PFSK-1 (cell line): ENCODE measurements around the gene DOP1B. TPM values are rescaled to one million over a fixed set of nuclear protein-coding genes. Genes with fewer than 3 reads are reported as not detected.

Experiments
- FOXP2 ChIP-seq: optimal IDR thresholded peaks from 2 replicates; pipeline ENCODE3; 2011; ENCODE audit warnings: borderline replicate concordance, control low read depth, inconsistent platforms; ENCODE audit not compliant: insufficient read depth; ENCODE audit errors: extremely low read length, extremely low read depth
- POLR2AphosphoS5 ChIP-seq: IDR thresholded peaks from 2 replicates; pipeline ENCODE4 v1.6.1; 2012; ENCODE audit warnings: low read depth, mild to moderate bottlenecking, control low read depth, low read length, moderate library complexity
- SIN3A ChIP-seq: IDR thresholded peaks from 2 replicates; pipeline ENCODE4 v1.6.1; 2012; ENCODE audit warnings: mild to moderate bottlenecking, low read length, moderate library complexity, borderline replicate concordance; ENCODE audit not compliant: insufficient read depth
- TAF1 ChIP-seq: IDR thresholded peaks from 2 replicates; pipeline ENCODE4 v1.6.1; 2012; ENCODE audit warnings: low read length, control low read depth, borderline replicate concordance; ENCODE audit not compliant: insufficient read depth
- polyA plus RNA-seq: library from polyadenylated mRNA; unstranded; fragments of >200 nt; gene quantifications from one replicate; pipeline ENCODE4 v1.2.1, GENCODE V29; 2012; ENCODE audit warnings: low read depth, missing spikeins; ENCODE audit not compliant: insufficient read length
- TF ChIP-seq, protein P1 (sequence below), 2 experiments: IDR thresholded peaks; 2 replicates each; pipeline versions ENCODE4 v1.6.1 to v1.8.0; 2011 to 2012; ENCODE audit warnings: low read depth in 2 of 2, low read length in 2 of 2, control low read depth in 1 of 2, inconsistent platforms in 1 of 2, mild to moderate bottlenecking in 1 of 2, moderate library complexity in 1 of 2; ENCODE audit not compliant: insufficient read depth in 1 of 2

DOP1B gene, protein sequence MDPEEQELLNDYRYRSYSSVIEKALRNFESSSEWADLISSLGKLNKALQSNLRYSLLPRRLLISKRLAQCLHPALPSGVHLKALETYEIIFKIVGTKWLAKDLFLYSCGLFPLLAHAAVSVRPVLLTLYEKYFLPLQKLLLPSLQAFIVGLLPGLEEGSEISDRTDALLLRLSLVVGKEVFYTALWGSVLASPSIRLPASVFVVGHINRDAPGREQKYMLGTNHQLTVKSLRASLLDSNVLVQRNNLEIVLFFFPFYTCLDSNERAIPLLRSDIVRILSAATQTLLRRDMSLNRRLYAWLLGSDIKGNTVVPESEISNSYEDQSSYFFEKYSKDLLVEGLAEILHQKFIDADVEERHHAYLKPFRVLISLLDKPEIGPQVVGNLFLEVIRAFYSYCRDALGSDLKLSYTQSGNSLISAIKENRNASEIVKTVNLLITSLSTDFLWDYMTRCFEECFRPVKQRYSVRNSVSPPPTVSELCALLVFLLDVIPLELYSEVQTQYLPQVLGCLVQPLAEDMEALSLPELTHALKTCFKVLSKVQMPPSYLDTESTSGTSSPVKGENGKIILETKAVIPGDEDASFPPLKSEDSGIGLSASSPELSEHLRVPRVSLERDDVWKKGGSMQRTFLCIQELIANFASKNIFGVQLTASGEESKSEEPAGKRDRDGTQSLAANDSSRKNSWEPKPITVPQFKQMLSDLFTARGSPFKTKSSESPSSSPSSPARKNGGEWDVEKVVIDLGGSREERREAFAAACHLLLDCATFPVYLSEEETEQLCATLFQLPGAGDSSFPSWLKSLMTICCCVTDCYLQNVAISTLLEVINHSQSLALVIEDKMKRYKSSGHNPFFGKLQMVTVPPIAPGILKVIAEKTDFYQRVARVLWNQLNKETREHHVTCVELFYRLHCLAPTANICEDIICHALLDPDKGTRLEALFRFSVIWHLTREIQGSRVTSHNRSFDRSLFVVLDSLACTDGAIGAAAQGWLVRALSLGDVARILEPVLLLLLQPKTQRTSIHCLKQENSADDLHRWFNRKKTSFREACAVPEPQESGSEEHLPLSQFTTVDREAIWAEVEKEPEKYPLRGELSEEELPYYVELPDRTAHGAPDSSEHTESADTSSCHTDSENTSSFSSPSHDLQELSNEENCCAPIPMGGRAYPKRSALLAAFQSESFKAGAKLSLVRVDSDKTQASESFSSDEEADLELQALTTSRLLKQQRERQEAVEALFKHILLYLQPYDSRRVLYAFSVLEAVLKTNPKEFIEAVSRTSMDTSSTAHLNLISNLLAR (N-terminal part only)
- polyA plus RNA-seq, result 5.4 TPM

DNA sequence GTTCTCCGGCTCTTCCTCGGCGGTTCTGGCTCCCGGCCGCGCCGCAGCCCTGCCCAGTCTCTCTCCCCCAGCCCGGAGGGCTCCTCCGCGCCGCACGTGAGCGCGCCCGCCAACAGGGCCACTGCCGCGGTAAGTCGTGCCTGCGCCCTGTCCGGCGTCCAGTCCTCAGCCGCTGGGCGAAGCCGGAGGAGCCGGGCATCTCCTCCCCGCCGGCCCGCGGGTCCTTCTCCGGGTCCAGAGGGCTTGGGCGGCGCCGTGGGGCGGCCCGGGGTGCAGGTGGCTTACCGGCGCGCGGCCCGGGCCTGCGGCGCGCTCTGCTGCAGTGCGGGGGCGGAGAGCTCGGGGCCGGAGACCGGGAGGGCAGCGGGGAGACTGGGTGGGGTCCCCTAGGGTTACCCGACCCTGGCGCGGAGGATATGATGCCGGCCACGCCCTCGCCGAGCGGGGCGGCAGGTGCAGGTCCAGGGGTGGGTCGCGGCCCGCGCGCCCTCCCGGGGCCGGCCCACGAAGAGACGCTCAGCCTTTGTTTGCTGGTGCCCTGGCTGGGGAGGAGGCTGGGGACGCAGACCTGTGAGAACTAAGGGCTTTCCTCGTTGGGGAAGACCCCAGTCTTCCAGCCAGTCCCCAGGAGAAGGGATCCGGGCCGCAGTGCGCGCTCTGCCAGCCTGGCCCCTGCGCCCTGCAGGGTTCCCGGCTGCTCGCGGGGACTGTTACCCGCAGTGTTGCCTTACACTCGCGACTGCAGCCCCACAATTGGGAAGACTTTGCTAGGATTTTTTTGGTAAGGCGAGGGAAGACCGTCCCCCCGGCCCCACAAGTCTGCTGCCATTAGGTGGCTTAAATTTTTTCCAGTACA, at the start of gene DOP1B:
DOP1B (plus strand) TSS at position 10 of the 856 bp plus-strand sequence. CDS start 7,910 bp downstream, outside the sequence.
- no peak for TF ChIP-seq FOXP2
- peak; percentile 47 for TF ChIP-seq POLR2AphosphoS5
- 0 out of 2 replicates have a peak, but pooled peaks have one; percentile 23 for TF ChIP-seq TAF1

DNA sequence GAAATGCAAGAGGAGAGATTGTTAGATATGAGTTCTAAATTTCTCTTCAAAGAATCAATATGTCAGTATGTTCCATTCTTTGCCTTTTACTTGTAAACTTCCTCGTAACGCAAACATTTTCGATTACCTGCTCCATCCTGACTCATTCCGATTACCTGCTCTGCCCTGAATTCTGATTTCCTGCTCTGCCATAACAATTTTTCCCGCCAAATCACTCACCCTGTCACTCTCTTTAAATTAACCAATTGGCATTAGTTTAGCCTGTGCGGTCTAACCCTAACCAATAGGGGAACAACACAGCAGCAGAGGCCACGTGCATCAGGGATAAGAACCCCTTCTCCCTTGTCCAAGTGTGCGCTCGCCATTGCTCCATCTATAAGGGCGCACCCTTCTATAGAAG, 46.8 kb upstream of the DOP1B start:
- TF ChIP-seq FOXP2, result no peak
- no peak for TF ChIP-seq SIN3A
- TF ChIP-seq POLR2AphosphoS5, result no peak
- TF ChIP-seq, protein P1, sequence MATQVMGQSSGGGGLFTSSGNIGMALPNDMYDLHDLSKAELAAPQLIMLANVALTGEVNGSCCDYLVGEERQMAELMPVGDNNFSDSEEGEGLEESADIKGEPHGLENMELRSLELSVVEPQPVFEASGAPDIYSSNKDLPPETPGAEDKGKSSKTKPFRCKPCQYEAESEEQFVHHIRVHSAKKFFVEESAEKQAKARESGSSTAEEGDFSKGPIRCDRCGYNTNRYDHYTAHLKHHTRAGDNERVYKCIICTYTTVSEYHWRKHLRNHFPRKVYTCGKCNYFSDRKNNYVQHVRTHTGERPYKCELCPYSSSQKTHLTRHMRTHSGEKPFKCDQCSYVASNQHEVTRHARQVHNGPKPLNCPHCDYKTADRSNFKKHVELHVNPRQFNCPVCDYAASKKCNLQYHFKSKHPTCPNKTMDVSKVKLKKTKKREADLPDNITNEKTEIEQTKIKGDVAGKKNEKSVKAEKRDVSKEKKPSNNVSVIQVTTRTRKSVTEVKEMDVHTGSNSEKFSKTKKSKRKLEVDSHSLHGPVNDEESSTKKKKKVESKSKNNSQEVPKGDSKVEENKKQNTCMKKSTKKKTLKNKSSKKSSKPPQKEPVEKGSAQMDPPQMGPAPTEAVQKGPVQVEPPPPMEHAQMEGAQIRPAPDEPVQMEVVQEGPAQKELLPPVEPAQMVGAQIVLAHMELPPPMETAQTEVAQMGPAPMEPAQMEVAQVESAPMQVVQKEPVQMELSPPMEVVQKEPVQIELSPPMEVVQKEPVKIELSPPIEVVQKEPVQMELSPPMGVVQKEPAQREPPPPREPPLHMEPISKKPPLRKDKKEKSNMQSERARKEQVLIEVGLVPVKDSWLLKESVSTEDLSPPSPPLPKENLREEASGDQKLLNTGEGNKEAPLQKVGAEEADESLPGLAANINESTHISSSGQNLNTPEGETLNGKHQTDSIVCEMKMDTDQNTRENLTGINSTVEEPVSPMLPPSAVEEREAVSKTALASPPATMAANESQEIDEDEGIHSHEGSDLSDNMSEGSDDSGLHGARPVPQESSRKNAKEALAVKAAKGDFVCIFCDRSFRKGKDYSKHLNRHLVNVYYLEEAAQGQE (IDR thresholded peaks at IDR 0.05; ENCODE audit: insufficient read depth in 1 of 2, low read depth in 2 of 2, low read length in 2 of 2), result no peak
- TF ChIP-seq TAF1, result no peak

DNA sequence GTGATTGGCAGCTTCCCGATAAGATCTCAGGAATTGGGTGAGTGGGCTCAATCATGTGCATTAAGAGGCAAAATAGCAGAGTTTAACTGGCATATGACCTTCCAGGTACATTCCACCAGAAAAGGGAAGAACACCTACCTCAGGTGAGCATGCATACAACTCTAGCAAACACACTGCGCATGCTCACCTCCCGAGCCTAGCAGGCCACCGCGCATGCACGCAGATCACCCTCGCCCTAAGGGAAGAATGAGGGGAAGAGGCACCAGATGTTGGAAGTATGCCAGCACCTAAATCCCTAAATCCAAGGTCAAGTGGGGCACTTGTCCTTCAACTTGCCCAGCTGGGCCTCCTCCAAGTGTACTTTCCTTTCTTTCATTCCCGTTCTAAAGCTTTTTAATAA, 45.4 kb upstream of the DOP1B start:
- TF ChIP-seq FOXP2 (no peak), POLR2AphosphoS5 (no peak), TAF1 (no peak), SIN3A (no peak)
- TF ChIP-seq, protein P1 (IDR thresholded peaks at IDR 0.05; ENCODE audit: insufficient read depth in 1 of 2, low read depth in 2 of 2, low read length in 2 of 2), result no peak

DNA sequence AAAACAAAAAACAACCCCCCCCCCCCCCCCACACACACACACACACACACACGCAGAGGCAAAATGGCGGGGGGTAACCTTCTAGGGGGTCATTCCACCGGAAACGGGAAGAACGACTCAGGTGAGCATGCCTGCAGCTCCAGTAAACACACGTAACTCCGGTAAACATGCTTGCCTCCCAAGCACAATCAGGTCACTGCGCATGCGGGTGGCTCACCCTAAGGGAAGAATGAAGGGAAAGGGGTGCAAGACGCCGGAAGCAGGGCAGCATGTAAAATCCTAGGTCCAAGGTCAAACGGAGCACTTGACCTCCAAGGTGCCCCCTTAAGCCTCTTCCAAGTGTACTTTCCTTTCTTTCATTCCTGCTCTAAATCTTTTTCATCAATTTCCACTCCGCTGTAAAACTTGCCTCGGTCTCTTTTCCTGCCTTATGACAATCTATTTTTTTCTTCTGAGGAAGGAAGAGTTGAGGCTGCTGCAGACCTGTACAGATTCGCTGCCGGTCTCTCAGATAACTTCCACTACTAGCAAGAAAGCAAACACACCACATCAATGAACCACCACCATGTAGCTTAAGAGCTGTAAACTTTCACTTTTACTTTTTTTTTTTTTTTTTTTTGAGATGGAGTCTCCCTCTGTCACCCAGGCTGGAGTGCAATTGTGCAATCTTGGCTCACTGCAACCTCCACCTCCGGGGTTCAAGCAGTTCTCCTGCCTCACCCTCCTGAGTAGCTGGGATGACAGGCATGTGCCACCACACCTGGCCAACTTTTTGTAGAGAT, 42.8 kb upstream of the DOP1B start:
- TF ChIP-seq SIN3A (no peak), TAF1 (no peak), POLR2AphosphoS5 (no peak), FOXP2 (no peak)
- TF ChIP-seq, protein P1 (IDR thresholded peaks at IDR 0.05; ENCODE audit: insufficient read depth in 1 of 2, low read depth in 2 of 2, low read length in 2 of 2), result no peak
